NCI-H82 (cell line): ENCODE data around the gene EGLN2.
"Not testable (repeated sequence)": the region's sequence is repeated elsewhere in the genome, so short reads cannot be mapped to it uniquely, and the experiment has no call there.

Experiments used
- DNase-seq: peaks from one replicate; lab custom pipeline; 2025; lab: John Stamatoyannopoulos, UW

Gene EGLN2

GRCh38 chr19:40802300-40803169 lies 3.5 kb downstream of the EGLN2 start:
- DNase-seq: no peak

- DNase-seq: no peak
Measured at GRCh38 chr19:40803170-40803856, 4.3 kb downstream of the EGLN2 start.

- DNase-seq: no peak
Measured at GRCh38 chr19:40803857-40804782, 5.1 kb downstream of the EGLN2 start.

GRCh38 chr19:40804783-40805242 lies 5.8 kb downstream of the EGLN2 start:
- peak; percentile 35 for DNase-seq

- DNase-seq: no peak
Measured at GRCh38 chr19:40805258-40805868, 6.4 kb downstream of the EGLN2 start.

GRCh38 chr19:40806423-40807146 lies 7.6 kb downstream of the EGLN2 start:
- peak; percentile 71 for DNase-seq

- peak; percentile 24 for DNase-seq
Measured at GRCh38 chr19:40807147-40808020, 8.4 kb downstream of the EGLN2 start.

- no peak for DNase-seq
Measured at GRCh38 chr19:40808021-40808325, 9.0 kb downstream of the EGLN2 start.

- DNase-seq: no peak
Measured at GRCh38 chr19:40808497-40808896, 9.5 kb downstream of the EGLN2 start.

- no peak for DNase-seq
Measured at GRCh38 chr19:40809358-40810086, 10.5 kb downstream of the EGLN2 start.

GRCh38 chr19:40810160-40810559 lies 11.2 kb downstream of the EGLN2 start:
- no peak for DNase-seq

GRCh38 chr19:40810649-40811408 lies 11.8 kb downstream of the EGLN2 start:
- DNase-seq: peak; percentile 87

GRCh38 chr19:40811478-40812341 lies 12.7 kb downstream of the EGLN2 start:
- DNase-seq: no peak

- DNase-seq: not testable (repeated sequence)
Measured at GRCh38 chr19:40812571-40812970, 13.6 kb downstream of the EGLN2 start.

GRCh38 chr19:40813182-40813581 lies 14.2 kb downstream of the EGLN2 start:
- DNase-seq: no peak

GRCh38 chr19:40815223-40815622 lies 16.2 kb downstream of the EGLN2 start:
- peak; percentile 69 for DNase-seq

- DNase-seq: peak; percentile 78
Measured at GRCh38 chr19:40818480-40819399, 19.7 kb downstream of the EGLN2 start.
